Suppressor macrophage (primary cell): Measurements from ENCODE around the gene TALDO1.

Source experiments
- DNase-seq, 4 experiments: peaks; one replicate each; pipeline ENCODE4 v3.0.0-alpha.2; 2020 to 2022

The TALDO1 gene

GRCh38 chr11:737366-737765 lies 9.9 kb upstream of the TALDO1 start:
- peak in 3 of 4 experiments; percentile 19 to 41 (median 36) for DNase-seq

- peak in 1 of 4 experiments; percentile 18 for DNase-seq
Measured at GRCh38 chr11:737899-738298, 9.4 kb upstream of the TALDO1 start.

DNA sequence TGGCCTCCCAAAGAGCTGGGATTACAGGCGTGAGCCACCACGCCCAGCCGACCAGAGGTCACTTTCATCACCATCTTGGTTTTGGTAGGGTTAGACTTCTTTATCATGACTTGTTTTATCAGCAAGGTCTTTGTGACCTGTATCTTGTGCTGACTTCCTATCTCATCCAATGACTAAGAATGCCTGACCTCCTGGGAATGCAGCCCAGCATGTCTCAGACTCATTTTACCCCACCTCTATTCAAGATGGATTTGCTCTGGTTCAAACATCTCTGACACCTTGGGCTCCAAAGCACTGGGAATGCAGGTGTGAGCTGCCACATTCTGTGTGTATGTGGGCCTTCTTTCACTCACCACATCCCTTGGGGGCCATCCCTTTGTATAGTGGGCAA lies 5.1 kb upstream of the TALDO1 start:
- DNase-seq, result no peak

DNA sequence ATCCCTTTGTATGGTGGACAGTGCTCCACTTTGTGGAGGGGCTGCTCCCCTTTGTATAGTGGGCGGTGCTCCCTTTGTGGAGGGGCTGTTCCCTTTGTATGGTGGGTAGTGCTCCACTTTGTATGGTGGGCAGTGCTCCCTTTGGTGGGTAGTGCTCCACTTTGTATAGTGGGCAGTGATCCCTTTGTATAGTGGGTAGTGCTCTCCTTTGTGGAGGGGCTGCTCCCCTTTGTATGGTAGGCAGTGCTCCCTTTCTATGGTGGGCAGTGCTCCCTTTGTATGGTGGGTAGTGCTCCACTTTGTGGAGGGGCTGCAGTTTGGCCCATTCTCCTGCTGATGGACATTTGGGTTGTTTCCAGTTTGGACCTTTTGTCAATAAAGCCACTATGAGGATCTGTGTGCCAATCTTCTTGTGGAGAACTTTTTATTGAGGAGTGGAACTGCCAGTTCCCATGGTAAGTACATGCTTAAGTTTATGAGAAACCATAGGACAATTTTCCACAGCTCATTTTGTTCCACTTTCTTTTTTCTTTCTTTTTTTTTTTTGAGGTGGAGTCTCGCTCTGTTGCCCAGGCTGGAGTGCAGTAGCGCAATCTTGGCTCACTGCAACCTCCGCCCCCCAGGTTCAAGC lies 4.6 kb upstream of the TALDO1 start:
- DNase-seq, result no peak

GRCh38 chr11:745428-745827 lies 1.8 kb upstream of the TALDO1 start:
- no peak for DNase-seq

DNA sequence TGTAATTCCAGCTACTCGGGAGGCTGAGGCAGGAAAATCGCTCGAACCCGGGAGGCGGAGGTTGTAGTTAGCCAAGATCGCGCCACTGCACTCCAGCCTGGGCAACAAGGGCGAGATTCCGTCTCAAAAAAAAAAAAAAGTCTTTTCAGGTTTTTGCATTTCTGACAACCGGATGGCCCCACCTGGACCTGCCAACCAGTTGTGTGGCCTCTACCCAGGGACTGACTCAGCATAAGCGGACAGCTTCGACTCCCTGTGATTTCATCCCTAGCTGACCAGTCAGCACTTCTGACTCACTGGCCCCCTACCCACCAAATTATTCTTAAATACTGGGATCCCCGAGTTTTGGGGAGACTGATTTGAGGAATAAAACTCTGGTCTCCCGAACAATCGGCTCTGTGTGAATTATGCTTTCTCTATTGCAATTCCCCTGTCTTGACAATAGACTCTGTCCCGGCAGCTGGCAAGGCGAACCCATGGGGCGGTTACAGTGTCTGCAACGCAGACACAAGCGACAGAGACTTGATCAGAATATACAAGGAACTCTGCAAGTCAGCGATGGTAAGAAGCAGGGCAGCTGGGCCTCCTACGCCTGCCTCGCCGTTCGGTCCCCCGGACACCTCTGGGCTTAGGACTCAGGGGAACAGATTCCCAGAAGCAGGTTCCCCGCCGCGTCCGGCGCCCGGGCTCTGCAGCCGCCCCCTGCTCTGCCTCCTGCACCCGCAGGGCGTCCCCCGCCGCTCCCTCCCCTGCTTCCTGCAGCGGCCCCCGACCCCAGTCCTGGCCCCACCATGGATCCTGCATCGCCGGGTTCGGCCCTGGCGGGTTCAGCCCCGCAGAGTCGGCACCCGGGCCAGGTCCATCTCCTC lies 741 bp upstream of the TALDO1 start:
- DNase-seq, result peak; percentile 46 to 68 (median 51)

DNA sequence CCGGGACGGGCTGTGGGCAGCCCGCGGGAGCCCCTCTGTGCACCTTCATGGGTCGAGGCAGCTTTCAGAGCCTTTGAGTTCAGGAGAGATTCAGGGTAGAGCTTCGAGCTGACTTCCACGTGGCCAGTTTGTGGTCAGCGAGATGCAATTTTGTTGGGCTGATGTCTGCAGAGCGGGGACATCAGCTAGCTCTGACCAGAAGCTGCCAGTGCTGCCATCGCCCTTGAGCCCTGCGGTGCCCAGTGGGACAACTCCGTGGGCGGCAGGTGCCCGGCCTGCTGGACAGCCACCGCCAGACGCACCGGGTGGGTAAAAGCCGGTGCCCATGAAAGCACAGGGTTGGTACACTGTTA lies 719 bp downstream of the TALDO1 start:
- DNase-seq, result peak; percentile 46 to 70 (median 60)

- DNase-seq, result peak; percentile 58 to 85 (median 82)
Measured at GRCh38 chr11:749731-750130, 2.5 kb downstream of the TALDO1 start.

- no peak for DNase-seq
Measured at GRCh38 chr11:760236-760635, 13.0 kb downstream of the TALDO1 start.

DNA sequence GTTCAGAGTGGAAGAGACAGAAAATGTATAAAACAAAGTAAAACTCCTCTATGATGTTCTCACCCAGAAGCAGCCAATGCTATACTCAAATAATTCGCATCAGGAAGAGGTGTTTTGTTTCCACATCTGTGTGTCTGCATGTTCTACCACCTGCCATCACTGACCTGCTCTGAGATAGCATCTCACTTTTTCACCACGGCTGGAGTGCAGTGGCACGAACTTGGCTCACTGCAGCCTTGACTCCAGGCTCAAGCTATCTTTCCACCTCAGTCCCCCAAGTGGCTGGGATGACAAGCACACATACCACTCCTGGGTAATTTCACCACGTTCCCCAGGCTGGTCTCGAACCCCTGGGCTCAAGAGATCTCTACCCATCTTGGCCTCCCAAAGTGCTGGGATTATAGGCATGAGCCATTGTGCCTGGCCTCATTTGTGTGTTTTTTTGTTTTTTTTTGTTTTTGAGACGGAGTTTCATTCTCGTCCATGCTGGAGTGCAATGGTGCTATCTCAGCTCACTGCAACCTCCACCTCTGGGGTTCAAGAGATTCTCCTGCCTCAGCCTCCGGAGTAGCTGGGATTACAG lies 14.4 kb downstream of the TALDO1 start:
- no peak for DNase-seq

DNA sequence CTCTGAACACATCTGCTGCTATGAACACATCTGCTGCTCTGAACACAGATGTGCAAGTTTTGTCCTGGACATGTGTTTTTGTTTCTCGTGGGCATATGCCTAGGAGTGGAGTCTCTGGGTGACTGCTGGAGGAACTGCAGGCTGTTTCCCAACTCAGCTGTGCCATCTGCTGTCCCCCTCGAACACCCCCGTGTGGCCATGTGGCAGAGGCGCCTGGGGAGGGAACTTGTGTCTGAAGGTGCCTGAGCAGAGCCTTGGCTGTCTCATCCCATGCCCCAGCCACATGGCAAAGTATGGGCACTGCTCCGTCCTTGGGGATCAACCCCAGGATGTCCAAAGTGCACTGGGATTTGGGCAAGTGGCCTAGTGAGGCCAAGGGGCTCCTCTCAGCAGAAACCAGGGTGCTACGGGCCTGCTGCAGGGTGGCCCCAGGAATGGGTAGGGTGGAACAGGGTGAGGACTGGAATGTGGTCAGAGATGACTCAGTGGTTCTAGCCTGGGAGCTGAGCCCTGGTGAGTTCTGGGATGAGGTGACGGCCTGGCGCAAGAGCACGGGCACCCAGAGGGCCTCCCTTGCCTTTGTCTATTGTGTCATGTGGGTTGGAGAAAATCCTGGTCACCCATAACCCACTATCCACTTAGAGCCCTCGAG lies 15.3 kb downstream of the TALDO1 start:
- peak; percentile 61 to 82 (median 76) for DNase-seq

GRCh38 chr11:763073-763463 lies 15.8 kb downstream of the TALDO1 start:
- DNase-seq, result no peak

GRCh38 chr11:763549-764321 lies 16.5 kb downstream of the TALDO1 start:
- no peak for DNase-seq

DNA sequence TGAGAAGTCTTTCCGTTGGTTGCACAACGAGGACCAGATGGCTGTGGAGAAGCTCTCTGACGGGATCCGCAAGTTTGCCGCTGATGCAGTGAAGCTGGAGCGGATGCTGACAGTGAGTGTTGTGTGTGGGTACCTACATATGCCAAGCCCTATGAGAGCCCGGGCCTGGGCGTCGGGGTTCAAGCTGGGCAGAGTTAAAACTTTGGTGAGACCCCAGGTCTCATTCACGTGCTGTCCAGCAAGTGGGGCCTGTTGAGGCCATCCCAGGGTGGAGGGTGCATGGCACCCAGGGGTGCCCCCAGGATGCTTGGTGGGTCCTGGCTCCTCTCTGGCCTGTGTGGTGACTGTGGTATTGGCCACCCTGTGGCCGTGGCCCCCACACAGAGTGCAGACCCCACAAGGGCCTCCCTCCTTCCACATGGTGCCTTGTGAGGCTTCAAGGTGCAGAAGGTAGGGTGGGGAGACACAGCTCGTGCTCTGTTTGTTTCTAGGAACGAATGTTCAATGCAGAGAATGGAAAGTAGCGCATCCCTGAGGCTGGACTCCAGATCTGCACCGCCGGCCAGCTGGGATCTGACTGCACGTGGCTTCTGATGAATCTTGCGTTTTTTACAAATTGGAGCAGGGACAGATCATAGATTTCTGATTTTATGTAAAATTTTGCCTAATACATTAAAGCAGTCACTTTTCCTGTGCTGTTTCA lies 17.2 kb downstream of the TALDO1 start:
- DNase-seq, result no peak

DNA sequence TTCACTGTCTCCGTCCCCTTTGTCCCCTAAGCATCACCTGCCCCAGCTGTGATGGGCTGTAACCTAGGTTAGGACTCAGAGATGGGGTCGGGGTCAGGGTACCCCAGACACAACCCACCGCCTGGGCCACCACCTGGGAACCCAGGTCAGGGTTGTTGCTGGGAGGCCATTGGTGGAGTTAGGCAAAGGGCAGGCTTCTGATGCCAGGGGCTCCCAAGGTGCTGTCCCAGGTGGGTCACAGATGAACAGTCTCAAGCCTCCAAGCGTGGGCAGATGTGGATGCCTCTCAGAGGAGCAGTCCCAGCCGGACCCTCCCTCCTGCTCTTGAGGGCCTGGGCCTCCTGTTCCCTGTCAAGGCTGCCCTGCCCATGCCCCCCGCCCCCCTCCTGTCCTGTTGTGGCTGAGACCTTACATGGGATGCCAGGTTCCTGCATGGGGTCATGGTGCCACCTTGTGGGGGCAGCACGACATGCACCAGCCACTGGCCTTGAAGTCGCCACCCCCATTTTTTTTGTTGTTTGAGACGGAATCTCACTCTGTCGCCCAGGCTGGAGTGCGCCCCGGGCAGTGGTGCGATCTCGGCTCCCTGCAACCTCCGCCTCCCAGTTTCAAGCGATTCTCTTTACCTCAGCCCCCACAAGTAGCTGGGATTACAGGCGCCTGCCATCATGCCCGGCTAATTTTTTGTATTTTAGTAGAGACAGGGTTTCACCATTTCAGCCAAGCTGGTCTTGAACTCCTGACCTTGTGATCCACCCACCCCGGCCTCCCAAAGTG lies 17.9 kb downstream of the TALDO1 start:
- peak; percentile 46 to 74 (median 67) for DNase-seq

DNA sequence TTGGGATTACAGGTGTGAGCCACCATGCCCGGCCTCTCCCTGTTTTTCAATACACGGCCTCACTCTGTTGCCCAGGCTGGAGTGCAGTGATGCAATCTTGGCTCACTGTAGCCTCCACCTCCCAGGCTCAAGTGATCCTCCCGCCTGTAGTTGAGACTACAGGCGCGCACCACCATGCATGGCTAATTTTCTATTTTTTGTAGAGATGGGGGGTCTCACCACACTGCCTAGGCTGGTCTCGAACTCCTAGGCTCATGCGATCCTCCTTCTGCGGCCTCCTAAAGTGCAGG lies 18.5 kb downstream of the TALDO1 start:
- DNase-seq, result no peak

GRCh38 chr11:766106-766935 lies 19.1 kb downstream of the TALDO1 start:
- DNase-seq, result peak; percentile 53 to 76 (median 74)

- no peak for DNase-seq
Measured at GRCh38 chr11:766936-767210, 19.6 kb downstream of the TALDO1 start.

DNA sequence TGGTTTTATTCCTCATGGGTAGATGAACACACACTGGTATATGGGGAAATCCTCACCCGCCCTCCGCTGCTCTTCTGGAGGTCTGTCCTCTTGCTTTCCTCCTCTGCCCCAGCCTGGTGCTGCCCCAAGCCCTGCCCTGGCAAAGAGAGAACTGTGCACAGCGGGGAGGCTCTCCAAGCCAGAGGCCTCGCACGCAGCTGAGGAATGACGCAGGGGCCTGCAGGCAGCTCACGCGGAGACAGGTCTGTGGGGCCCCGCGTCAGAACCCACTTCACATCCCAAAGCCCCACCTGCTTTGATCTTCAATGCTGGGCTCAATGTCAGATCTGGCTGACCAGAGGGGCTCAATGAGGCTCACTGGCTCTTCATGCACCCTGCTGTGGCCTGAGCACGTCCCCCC lies 20.0 kb downstream of the TALDO1 start:
- DNase-seq, result no peak

DNA sequence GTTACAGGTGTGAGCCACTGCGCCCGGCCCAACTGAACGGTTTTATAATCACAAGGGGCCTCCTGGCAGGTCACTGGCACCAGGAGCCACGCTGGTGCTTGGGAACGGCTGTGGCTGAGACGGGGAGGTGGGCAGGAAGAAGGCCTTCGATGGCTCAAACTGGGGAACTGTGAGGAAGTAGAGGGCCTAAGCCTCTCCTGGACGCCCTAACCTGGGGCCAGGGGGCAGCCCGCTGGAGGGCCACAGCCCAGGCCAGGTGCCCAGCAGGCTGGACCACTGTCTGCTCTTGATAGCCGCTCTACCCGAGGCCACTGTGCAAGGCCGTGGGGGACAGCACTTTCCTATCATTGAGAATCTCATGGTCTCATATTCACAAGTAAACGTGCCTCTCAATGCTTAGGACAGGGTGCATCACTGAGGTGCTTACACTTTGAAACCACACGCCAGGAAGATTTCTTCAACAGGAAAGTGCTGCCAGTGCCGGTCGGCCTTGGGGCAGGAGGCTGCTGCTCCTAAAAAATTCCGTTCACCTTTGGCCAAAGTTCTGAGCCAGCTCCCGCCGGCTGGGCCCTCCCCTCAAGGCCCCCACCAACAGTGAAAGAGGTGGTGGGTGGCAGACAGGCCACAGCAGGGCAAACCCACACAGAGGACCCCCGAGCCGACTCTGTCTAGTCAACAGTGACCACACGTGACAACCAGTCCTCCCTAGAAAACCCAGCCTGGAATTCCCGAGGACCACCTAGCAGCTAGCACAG lies 22.8 kb downstream of the TALDO1 start:
- DNase-seq, result no peak
